Endothelial cell of umbilical vein (primary cell): ENCODE results near the gene PDHX.

Experiments
- CTCF ChIP-seq, 2 donors: IDR thresholded peaks; 1 replicate in 1 of 2; 2 replicates in 1 of 2; pipeline ENCODE4 v1.5.1; 2011; ENCODE audit warnings: low read length in 2 of 2, mild to moderate bottlenecking in 2 of 2, moderate library complexity in 2 of 2, control low read depth in 1 of 2, inconsistent platforms in 1 of 2, low read depth in 1 of 2; ENCODE audit not compliant: insufficient read depth in 1 of 2; ENCODE audit errors: extremely low read depth in 1 of 2
- JUN ChIP-seq: IDR thresholded peaks from 2 replicates; pipeline ENCODE4 v1.6.1; 2011; ENCODE audit warnings: borderline replicate concordance, low read depth; ENCODE audit not compliant: insufficient read length, insufficient read depth
- MAX ChIP-seq: IDR thresholded peaks from 2 replicates; pipeline ENCODE4 v1.6.1; 2011; ENCODE audit not compliant: insufficient read depth, insufficient read length
- POLR2A ChIP-seq: IDR thresholded peaks from 2 replicates; pipeline ENCODE4 v1.6.1; 2012; ENCODE audit warnings: low read depth, mild to moderate bottlenecking, control low read depth, low read length

- TF ChIP-seq CTCF (IDR thresholded peaks at IDR 0.05; ENCODE audit: extremely low read depth in 1 of 2, insufficient read depth in 1 of 2, low read depth in 1 of 2, low read length in 2 of 2) (no peak), MAX (no peak), POLR2A (no peak), JUN (peak; percentile 46)
Measured at GRCh38 chr11:34907934-34908593, 8.4 kb upstream of the PDHX start.
